Activated T-helper 1 cell treated with anti-CD3 and anti-CD28 coated beads, Interleukin-2, amount 50 U/mL, for 16 hours (primary cell): ENCODE results near the gene CGB1.
"Not testable (repeated sequence)": the region's sequence is repeated elsewhere in the genome, so short reads cannot be mapped to it uniquely, and the experiment has no call there.

Experiments used
- DNase-seq, 2 donors: peaks; one replicate each; pipeline ENCODE4 v3.0.0-alpha.2; 2020; ENCODE audit warnings: low read depth in 1 of 2, low spot score in 1 of 2

CGB1 gene

DNA sequence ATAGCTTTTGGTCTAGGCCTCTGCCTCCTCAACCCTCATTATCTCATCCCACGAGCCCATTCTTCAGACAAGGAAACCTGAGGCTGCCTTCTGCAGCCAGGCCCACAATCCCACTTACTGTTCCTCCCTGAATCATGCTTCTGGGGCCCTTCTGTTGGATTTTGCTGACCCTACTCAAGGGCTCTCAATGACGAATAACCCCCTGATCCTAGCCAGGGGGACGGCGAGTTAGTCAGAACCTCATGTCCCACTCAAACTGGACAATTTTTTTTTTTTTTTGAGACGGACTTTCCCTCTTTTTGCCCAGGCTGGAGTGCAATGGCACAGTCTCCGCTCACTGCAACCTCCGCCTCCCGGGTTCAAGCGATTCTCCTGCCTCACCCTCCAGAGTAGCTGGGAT, 14.6 kb downstream of the CGB1 start:
- DNase-seq = no peak

DNA sequence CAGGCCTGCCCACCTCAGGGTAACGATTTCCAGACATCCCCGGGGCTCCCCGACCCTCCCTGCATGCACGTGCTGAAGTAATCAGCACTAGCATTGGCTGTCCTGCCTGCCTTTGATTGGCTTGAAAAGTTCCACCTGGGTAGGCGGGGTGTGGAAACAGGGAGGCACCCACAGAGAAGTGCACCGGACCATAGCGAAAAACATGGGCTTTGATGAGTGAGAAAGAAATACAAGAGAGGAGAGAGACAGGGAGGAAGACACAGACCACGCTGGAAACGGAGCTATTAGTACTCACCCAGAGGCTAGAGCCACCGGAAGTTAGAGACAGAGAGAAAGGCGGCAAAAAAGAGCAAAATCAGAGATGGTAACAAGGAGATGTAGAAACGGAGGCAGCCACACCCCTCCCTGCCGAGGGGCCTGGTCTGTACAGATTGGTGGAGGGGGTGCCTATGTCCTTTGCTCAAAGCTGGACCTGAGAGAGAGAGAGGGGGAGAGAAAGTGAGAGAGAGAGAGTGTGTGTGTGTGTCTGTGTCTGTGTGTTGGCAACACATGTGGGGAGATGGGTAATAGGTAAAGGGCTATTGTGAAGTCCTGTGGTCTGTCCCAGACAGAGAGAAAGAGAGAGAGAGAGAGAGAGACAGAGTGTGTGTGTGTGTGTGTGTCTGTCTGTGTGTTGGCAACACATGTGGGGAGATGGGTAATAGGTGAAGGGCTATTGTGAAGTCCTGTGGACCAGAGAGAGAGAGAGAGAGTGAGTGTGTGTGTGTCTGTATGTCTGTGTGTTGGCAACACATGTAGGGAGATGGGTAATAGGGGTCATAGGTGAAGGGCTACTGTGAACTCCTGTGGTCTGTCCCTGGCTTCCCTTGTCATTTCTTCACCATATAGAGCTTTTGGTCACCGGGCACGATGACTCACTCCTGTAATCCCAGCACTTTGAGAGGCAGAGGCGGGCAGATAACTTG, 15.5 kb downstream of the CGB1 start:
- DNase-seq = no peak

DNA sequence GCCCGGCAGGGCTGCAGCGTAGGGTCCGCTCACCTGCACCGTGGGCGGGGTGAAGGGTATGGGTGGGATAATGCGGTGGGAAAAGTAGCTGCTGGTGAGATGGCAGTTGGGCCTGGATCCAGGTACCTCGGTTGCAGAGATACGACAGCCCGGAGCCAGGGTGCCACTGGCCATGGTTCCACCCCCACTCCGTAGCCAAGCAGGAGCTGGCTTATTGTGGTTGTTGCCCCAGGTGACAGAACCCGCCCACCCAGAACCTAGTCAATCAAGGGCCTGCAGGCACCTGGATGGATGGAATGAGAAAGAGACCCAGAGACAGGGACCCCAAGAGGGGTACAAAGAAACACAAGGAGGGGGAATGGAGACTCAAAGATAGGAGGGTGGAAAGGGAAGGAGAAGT, 16.4 kb downstream of the CGB1 start:
- no peak for DNase-seq

DNA sequence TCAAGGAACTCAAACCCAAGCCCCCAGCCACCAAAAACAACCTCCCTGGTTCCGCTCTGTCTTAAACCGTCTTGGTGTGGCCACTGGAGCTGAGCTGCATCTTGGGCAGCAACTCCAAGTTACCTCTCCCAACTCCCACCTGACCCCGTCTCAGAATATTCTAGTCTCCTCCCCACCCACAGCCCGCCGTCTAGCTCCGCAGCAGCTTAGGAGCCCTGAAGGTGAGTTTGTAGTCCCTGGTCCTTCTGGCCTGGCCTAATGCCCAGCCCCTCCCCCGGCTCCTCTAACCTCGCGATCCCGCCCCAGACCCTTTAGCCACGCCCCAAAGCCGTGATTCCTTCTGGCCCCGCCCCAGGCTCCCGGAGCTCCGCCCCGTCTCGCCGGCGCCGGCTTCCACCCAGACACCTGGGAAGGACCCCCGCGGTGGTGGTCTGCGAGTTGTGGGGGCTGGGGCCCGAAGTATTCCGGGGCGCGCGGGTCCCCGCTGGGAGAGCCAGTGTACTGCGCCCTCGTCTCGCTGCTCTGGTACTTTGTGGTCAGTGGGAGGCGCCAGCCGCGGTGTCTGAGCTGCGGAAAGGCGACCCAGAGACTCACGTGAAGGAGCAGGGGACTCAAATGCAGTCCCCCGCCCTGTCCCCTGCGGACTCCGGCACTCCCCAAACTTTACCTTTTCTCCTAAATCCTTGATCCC, 17.3 kb downstream of the CGB1 start:
- peak; percentile 30 to 45 for DNase-seq

DNA sequence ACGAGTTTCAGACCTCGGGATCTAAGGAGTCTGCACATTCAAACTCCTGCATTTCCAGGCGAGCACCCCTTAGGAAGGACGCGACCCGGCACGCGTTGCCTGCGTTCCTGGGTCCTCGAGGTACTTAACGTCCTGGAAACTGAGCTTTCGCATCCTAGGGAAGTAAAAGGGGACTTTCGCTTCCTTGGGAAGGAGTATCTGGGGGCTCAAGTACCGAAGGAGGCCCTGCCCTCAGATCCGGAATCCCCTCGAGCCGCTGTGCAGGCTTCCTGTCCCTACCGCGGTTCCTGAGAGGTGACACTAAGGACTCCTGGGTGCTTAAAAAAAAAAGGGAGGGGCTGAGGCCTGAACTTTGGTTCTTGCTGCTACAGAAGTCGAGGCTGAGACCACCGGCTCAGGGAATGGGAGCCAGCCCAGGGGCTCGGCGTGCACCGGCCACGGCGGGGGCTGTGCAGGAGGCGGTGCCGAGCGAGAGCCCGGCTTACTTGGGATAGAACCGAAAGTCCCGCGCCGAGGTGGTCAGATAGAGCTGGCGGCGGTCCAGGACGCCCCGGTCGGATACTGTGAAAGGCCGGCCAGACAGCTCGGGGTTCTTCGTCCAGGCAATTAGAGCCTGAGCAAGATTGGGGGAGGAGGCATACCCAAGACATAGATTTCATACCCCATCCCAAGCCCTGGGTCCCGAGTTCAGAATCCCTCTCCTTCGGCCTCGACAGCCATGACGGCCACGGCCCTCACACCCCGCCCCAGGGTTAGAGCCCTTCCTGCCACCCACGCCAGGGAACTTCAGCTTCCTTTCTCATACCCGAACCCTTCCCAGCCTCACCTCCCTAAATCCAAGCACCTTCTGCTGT, 18.1 kb downstream of the CGB1 start:
- DNase-seq = not testable (repeated sequence)

DNA sequence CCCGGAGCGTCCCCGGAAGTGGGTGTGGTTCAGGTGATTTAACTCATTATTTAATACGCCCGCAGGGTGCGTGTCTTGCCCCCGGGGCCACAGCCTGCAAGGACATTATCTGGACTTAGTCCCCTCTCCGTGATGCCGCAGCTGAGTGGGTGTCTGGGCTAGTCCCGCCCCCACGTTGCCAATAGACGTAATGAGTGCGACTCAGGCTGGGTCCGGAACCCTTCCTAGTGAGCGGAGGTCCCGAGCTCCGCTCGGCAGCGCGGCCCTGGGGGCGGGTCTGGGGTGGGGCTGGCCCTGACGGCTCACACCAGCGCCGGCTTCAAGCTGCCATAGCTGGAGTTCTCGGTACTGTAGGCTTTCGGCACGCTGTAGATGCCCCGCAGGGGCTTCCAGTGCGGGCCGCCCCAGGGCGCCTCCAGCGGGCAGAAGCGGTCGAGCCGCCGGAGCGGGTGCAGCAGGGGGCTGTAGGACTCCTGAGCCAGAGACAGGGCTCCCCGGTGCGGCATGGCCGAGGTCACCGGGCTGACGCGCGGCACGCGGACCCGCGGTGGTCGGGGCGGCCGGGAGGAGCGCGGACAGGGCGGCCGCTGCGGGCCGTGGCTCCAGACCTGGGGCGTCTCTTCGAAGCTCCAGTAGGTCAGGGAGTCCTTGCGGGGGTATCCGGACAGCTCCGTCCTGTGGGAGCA, 18.9 kb downstream of the CGB1 start:
- DNase-seq = peak; percentile 35 to 56

DNA sequence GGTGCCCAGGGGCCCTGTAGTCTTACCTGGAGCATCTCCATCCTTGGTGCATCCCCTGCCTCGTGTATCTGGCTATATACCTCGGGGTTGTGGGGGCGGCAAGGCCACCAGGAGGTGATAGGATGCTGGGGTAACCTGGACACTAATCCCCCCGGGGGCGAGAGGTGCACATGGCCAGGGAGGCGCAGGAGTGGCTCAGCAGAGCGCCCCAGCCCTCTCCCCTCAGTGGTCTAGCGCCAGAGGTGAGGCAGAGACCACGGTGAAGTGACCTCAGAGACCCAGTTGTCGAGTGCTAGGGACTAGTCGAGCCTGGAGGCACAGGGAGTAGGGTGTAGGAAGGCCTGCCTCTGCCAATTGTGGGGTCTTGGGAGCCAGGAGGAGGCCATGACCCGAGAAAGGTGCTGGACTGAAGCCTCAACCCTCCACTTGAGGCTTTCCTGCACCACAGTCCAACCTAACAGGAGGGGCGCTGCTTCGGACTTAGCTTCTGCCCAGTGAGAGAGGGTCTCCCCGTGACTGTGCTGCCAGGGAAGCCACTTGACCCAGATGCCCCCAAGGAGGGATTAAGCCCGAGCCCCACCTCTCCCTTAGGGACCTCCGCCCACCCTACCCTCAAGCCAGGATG, 19.5 kb downstream of the CGB1 start, which contains the start of gene LHB:
Gene LHB, minus strand, starts transcription at position 51 of the 625 bp plus-strand sequence. Its CDS starts 10 bp downstream, at position 41.
- no peak for DNase-seq

DNA sequence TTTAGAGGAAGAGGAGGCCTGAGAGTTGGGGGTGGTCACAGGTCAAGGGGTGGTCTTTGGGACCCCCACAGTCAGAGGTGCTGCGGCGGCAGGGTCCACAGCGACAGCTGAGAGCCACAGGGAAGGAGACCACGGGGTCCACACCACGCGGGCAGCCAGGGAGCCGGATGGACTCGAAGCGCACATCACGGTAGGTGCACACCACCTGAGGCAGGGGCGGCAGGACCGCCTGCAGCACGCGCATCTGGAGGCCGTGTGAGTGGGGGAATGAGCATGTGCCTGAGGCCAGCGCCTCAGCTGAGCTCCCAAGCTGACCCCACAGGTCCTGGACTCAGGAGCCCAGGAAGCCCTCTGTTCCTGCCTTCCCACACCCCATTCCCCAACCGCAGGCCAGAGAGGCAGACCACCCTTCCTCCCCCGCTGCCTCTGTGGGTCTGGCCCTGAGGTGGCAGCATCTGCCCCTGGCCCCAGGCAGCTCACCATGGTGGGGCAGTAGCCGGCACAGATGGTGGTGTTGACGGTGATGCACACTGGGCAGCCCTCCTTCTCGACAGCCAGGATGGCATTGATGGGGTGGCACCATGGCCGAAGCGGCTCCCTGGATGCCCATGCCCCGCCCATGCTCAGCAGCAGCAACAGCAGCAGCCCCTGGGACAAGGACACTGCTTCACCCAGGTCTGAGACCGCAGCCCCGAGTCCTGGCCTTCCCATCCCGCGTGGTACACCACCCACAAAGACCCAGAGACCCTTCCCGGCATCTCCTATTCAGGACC, 20.4 kb downstream of the CGB1 start:
- no peak for DNase-seq

DNA sequence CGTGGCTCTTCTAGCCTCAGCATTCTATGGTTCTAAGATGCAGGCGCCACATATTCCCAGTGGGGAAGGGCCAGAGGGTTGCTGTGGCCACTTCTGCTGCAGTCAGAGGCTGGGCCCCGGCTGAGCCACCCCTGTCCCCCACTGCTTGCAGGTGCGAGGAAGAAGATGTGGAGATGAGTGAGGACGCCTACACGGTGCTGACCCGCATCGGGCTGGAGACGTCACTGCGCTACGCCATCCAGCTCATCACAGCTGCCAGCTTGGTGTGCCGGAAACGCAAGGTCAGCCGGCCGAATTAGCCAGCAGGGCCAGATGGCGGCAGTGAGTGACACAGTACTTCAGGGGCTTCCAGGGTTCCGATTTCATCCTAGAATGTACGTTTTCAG, 21.8 kb downstream of the CGB1 start:
- no peak for DNase-seq

DNA sequence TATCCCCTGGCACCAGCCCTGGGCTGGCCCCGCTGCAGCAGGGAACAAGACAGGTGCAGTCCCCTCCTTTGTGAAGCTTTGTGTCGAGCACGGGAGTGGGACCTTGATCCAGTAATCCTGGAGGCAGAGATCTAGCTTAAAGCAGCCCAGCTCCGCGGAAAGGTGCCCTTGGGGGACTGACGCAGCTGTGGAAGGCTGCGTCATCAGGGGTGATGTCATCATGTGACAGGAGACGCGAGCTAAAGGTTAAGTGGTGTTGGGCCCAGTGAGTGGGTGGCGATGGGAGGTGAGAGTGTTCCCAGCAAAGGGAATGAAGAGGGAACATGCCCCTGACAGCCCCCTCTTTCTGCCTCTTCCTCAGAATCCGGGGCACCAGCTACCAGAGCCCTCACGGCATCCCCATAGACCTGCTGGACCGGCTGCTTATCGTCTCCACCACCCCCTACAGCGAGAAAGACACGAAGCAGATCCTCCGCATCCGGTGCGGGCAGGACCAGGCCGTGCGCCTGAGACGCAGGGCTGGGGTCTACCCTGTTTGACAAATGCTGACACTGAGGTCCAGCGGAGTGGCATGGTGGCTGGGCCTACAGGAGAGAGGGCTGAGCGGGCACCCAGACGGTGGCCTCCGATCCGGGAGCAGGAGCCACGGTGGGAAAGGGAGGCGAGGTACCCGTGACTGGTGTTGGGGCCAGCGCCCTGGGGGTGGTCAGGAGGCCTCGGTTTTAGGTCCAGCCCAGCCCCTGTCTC, 22.4 kb downstream of the CGB1 start:
- DNase-seq = no peak

DNA sequence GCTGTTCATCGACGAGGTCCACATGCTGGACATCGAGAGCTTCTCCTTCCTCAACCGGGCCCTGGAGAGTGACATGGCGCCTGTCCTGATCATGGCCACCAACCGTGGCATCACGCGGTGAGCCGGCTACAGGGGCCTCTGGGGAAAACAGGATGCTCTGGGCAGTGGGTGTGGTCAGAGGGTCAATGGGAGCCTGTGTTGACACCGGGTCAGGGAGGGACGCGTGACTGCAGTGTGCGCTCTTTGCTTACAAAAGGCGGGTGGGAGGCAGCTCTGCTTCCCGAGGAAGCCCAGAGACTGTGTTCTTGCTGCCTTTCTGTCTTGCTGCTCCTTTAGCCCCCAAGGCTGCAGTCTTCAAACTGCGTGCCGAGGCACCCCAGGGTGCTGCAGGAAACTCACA, 25.5 kb downstream of the CGB1 start:
- DNase-seq = no peak

DNA sequence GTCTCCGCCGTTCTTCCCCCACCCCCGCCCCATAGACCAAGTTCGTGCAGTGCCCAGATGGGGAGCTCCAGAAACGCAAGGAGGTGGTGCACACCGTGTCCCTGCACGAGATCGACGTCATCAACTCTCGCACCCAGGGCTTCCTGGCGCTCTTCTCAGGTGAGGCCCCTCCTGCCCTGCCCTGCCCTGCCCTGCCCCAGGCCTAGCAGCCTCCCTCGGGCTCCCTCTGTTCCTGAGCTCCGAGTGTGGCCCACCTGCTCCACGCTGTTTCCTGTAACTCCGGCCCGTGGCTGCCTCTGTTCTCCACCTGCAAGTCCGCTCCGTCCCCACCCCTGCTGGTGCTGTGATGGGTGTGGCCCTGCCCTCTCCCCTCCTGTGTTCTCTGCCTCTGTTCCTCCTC, 26.2 kb downstream of the CGB1 start:
- DNase-seq = no peak

DNA sequence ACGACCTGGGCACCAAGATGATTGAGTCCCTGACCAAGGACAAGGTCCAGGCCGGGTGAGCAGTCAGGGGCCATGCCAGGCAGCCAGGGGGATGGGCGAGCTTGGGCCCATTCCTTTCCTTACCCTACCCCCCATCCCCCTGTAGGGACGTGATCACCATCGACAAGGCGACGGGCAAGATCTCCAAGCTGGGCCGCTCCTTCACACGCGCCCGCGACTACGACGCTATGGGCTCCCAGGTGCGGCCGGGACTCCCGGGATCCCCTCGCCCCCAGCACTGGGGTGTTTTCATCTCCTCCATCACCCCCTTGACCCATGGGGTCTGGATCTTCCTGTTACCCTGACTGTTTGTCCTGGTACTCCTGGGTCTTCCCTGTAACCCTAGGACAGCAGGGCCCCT, 26.9 kb downstream of the CGB1 start:
- no peak for DNase-seq

DNA sequence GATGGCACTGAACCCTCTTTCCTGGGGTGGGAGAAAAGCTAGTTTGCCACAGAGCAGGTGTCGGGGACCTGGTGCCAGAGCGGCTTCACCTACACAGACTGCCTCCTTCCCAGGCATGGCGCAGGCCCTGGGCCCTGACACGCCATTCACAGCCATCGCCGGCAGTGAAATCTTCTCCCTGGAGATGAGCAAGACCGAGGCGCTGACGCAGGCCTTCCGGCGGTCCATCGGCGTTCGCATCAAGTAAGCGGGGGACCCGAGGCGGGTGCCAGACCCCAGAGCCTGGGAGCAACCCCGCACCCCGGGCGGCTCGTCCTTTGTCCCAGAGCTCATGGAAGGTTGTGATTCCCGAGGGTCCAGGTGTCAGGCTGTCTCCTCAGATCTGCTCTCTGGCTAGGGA, 29.8 kb downstream of the CGB1 start:
- no peak for DNase-seq

DNA sequence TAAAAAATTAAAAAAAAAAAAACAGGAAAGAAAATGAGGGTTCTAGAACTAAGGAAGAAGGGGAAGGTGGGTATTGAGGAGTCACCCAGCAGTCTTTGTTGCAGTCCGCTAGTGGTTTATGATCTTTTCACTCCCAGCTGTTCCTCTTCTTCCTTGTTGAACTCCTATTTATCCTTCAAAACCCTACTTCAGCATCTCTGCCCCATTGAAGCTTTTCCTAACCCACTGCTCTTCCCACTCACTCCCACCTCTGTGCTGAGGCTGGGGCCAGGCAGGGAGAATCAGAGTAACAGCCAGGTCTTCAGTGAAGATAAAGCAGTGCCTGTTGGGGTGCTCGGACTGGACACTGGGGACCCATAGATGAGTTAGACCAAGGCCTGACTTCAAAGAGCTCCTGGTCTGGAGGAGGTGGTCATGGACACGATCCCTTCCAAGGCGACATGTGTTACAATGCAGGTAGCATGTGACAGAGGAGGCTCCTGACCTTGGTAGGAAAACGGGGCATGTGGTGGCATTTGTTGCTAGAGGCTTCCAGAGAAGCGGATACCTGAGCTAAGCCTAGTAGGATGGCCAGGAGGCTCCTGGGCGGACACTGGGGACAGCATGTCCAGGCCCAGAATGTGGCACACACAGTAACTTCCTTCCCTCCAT, 31.6 kb downstream of the CGB1 start:
- DNase-seq = no peak

DNA sequence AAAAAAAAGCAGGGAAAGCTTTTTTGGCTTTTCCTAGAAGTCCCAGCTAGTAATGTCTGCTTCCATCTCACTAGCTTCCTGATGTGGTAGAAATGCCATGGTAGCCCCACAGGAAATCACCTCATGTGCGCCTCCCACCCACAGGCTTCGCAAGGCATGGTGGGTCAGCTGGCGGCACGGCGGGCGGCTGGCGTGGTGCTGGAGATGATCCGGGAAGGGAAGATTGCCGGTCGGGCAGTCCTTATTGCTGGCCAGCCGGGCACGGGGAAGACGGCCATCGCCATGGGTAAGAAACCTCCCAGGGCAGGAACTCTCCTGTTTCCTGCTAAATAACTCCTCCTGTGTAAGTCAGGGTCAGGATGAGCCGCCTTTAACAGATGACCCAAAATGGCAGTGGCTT, 32.6 kb downstream of the CGB1 start:
- DNase-seq = no peak

DNA sequence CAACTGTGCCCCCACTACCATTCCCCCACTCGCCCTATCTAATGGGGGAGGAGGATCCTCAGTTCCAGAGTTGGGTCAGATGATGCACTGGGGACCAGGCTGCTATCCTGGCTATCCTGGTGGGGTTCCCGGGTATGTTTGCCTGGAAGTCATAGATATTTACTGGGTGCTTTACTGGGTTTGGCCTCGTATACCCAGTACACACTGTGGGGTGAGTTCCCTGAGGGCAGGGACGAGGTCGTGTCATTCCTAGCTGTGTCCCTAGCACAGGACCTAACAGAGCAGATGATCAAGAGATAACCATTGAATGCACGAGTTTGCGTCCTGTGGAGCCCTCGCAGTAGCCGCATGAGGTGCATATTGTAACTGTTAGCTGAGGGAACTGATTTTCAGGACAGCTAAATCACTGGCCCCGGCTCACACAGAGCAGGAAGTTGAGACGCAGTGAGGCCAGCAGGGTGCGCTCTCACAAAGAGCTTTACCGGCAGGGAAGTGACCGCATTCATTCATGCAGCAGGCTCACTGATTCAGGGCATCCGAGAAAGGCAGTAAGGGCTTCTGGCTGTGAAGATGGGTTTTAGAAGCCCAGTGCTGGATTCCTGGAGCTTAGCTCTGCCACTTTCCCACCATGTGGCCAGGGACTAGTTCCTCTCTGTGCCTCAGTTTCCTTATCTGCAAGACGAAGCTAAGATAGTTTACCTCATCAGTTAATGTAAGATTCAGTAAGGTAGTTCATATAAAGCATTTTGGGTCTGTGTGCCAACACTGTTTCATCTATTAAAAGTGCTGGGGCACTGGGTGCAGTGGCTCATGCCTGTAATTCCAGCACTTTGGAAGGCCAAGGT, 37.0 kb downstream of the CGB1 start:
- peak; percentile 38 to 57 for DNase-seq
